Body of pancreas (tissue), 4 donors: ENCODE data around the gene MARCHF3. TPM values are rescaled to one million over a fixed set of nuclear protein-coding genes. Genes with fewer than 3 reads are reported as not detected.
"Not testable (repeated sequence)": the region's sequence is repeated elsewhere in the genome, so short reads cannot be mapped to it uniquely, and the experiment has no call there.

Source experiments
- ATAC-seq: fragments of 150-250 bp; one replicate; pipeline ENCODE4 v1.9.1; 2016
- DNase-seq, 4 donors: peaks; one replicate each; pipeline ENCODE4 v3.0.0-alpha.2; 2019
- H3K27ac ChIP-seq, 4 donors: fragments of 200-600 bp; sonication (generic); 1 replicate in 3 of 4; 2 replicates in 1 of 4; pipeline versions ENCODE4 v1.5.1 to v1.6.1; 2016 to 2019; ENCODE audit warnings: mild to moderate bottlenecking in 1 of 4, mixed read lengths in 1 of 4, moderate library complexity in 1 of 4
- H3K27me3 ChIP-seq, 2 donors: fragments of 200-600 bp; sonication (generic); one replicate each; pipeline ENCODE4 v1.6.0; 2016; ENCODE audit warnings: mild to moderate bottlenecking in 1 of 2
- H3K36me3 ChIP-seq, 2 donors: fragments of 200-600 bp; sonication (generic); replicated peaks in 1 of 2; 2 replicates each; pipeline ENCODE4 v1.5.1; 2016; ENCODE audit warnings: low read depth in 2 of 2; ENCODE audit not compliant: insufficient read depth in 1 of 2
- H3K4me1 ChIP-seq: fragments of 200-600 bp; sonication (generic); one replicate; pipeline ENCODE4 v1.6.0; 2016
- H3K4me3 ChIP-seq, 2 donors: fragments of 200-600 bp; sonication (generic); 1 replicate in 1 of 2; 2 replicates in 1 of 2; pipeline ENCODE4 v1.5.1; 2016 to 2019
- H3K9me3 ChIP-seq, 3 donors: fragments of 200-600 bp; sonication (generic); 1 replicate in 2 of 3; 2 replicates in 1 of 3; pipeline ENCODE4 v1.5.1; 2016
- POLR2A ChIP-seq, 3 donors: fragments of 450-650 bp; IDR thresholded peaks; one replicate each; pipeline ENCODE4 v1.6.1; 2016; ENCODE audit warnings: antibody characterized with exemption in 3 of 3, mild to moderate bottlenecking in 2 of 3
- WGBS, 2 donors: methylation state at CpG; one replicate each; pipeline ENCODE4 v1.1.5; 2017; 5-methylcytosine and 5-hydroxymethylcytosine counted together
- intact Hi-C: fragments of 100-400 bp; cut with DNase I; formaldehyde crosslinking; loops from one replicate; pipeline ENCODE4 v1.15.1; 2023
- total RNA-seq, 2 donors: library from RNA; depleted of rRNA; stranded (reverse); fragments of >200 nt; gene quantifications; one replicate each; pipeline ENCODE4 v1.1.0, GENCODE V29; 2016
- TF ChIP-seq, protein P1 (sequence below), 7 experiments: fragments of 450-650 bp in 4 of 7; fragments of 200-600 bp in 3 of 7; sonication (generic) in 3 of 7; IDR thresholded peaks; one replicate each; pipeline ENCODE4 v1.5.1; 2016 to 2019; ENCODE audit warnings: antibody characterized with exemption in 7 of 7

MARCHF3 gene
- total RNA-seq, 2 donors from 2014 or later, result 2.1 to 8.2 TPM

DNA sequence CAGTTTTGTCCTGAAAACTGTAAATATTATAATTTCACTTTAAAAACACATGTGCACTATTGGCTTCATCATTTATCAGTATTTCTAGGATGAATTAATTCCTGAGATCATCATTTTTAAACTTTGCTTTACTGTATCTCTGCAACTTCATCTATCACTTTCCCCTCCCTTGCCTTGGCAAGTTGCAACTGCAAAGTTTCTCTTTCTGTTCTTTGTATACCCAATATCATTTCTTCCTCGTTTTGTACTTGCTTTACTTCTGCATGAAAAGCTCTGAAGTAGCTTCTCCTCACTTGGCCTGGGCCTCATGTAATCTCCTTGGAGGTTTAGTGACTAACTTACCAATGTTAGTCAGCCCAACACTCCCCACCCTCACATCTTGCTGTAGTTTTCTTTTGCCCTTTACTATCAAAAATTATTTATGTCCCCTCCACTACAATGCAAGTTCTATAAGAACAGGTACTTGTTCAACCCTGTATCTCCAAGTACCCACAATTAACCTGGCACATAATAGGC, 30.2 kb upstream of the MARCHF3 start:
- H3K4me3 ChIP-seq, result no peak overlapping the region
- intact Hi-C loops, result no loop called here
- TF ChIP-seq, protein P1, sequence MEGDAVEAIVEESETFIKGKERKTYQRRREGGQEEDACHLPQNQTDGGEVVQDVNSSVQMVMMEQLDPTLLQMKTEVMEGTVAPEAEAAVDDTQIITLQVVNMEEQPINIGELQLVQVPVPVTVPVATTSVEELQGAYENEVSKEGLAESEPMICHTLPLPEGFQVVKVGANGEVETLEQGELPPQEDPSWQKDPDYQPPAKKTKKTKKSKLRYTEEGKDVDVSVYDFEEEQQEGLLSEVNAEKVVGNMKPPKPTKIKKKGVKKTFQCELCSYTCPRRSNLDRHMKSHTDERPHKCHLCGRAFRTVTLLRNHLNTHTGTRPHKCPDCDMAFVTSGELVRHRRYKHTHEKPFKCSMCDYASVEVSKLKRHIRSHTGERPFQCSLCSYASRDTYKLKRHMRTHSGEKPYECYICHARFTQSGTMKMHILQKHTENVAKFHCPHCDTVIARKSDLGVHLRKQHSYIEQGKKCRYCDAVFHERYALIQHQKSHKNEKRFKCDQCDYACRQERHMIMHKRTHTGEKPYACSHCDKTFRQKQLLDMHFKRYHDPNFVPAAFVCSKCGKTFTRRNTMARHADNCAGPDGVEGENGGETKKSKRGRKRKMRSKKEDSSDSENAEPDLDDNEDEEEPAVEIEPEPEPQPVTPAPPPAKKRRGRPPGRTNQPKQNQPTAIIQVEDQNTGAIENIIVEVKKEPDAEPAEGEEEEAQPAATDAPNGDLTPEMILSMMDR (IDR thresholded peaks at IDR 0.05), result no peak
- TF ChIP-seq POLR2A (IDR thresholded peaks at IDR 0.05), result no peak
- 32 to 46% methylated on average over 1 of the region's 1 CpG for WGBS, 2 donors
- H3K9me3 ChIP-seq, result no peaks in the 10 kb centered on the region
- no peak overlapping the region for H3K27ac ChIP-seq
- no peak for ATAC-seq
- H3K4me1 ChIP-seq, result no peaks in the 10 kb centered on the region
- DNase-seq, result no peak
- no peaks in the 10 kb centered on the region for H3K27me3 ChIP-seq
- peaks cover 0 to 2% of the 10 kb centered on the region in 2 donors for H3K36me3 ChIP-seq

DNA sequence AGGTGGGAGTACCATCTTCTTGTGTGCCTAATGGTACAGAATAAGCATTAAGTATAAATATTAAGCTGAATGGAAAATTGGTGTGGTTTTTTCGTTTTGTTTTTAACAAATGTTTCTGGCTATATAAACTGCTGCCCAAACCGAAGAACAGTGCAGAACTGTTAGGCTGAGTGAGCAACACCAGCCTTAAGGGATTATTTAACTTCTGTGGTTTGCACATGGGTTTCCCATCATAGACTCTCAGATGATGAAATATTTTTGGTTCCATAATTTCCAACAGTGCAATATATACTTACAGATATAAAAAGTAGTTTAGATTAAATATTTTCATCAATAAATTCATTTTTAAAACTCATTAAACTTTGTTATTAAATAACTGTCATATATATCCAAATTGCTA, 26.5 kb upstream of the MARCHF3 start:
- ATAC-seq (no peak), DNase-seq (no peak)
- no peak overlapping the region for H3K27ac ChIP-seq
- H3K4me3 ChIP-seq, result no peak overlapping the region
- H3K27me3 ChIP-seq, result no peaks in the 10 kb centered on the region
- H3K9me3 ChIP-seq, result no peaks in the 10 kb centered on the region
- 56 to 83% methylated on average over 2 of the region's 2 CpGs for WGBS, 2 donors
- no peaks in the 10 kb centered on the region for H3K4me1 ChIP-seq
- H3K36me3 ChIP-seq, result peaks cover 0 to 2% of the 10 kb centered on the region in 2 donors
- TF ChIP-seq, protein P1 (IDR thresholded peaks at IDR 0.05), result no peak
- no peak for TF ChIP-seq POLR2A (IDR thresholded peaks at IDR 0.05)
- intact Hi-C loops, result no loop called here

DNA sequence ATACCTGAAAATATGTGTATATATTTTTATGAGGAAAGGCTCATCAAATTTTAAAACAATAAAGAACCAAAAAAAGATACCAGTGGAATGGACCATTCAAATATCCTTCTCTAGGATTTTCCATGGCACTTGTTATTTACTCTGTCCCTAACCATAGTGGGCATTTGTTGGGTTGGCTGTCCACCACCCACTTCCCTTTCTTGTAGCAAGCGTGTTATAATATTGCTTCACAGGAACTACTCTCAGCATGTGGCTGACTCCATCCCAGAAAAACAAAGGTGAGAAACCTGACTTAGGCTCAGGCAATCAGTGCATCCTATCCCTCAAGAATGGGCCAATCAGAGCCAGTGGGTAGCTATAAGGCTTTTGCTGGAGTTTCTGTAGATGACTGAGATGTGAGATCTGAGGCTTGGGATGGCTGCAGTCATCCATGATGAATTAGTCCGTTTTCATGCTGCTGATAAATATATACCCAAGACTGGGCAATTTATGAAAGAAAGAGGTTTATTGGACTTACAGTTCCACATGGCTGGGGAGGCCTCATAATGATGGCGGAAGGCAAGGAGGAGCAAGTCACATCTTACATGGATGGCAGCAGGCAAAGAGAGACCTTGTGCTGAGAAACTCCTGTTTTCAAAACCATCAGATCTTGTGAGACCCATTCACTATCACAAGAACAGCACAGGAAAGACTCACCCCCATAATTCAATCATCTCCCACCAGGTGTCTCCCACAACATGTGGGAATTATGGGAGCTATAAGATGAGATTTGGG, 25.7 kb upstream of the MARCHF3 start:
- peaks cover 0 to 2% of the 10 kb centered on the region in 2 donors for H3K36me3 ChIP-seq
- ATAC-seq, result no peak
- H3K9me3 ChIP-seq, result no peaks in the 10 kb centered on the region
- TF ChIP-seq, protein P1 (IDR thresholded peaks at IDR 0.05), result no peak
- TF ChIP-seq POLR2A (IDR thresholded peaks at IDR 0.05), result no peak
- no peaks in the 10 kb centered on the region for H3K27me3 ChIP-seq
- no peak overlapping the region for H3K27ac ChIP-seq
- H3K4me3 ChIP-seq, result no peak overlapping the region
- H3K4me1 ChIP-seq, result no peaks in the 10 kb centered on the region
- DNase-seq, result no peak
- intact Hi-C loops, result no loop called here
- WGBS, 2 donors, result 88 to 93% methylated on average over 3 of the region's 3 CpGs

DNA sequence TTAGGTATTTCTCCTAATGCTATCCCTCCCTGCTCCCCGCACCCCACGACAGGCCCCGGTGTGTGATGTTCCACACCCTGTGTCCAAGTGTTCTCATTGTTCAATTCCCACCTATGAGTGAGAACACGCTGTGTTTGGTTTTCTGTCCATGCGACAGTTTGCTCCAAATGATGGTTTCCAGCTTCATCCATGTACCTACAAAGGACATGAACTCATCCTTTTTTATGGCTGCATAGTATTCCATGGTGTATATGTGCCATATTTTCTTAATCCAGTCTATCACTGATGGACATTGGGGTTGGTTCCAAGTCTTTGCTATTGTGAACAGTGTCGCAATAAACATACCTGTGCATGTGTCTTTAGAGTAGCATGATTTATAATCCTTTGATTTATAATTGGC, 23.2 kb upstream of the MARCHF3 start:
- ATAC-seq, H3K27ac ChIP-seq, H3K27me3 ChIP-seq, H3K36me3 ChIP-seq, DNase-seq, H3K4me1 ChIP-seq, intact Hi-C loops, H3K4me3 ChIP-seq, H3K9me3 ChIP-seq: not testable (repeated sequence)
- WGBS, 2 donors, result 100% methylated on average over 6 of the region's 6 CpGs

DNA sequence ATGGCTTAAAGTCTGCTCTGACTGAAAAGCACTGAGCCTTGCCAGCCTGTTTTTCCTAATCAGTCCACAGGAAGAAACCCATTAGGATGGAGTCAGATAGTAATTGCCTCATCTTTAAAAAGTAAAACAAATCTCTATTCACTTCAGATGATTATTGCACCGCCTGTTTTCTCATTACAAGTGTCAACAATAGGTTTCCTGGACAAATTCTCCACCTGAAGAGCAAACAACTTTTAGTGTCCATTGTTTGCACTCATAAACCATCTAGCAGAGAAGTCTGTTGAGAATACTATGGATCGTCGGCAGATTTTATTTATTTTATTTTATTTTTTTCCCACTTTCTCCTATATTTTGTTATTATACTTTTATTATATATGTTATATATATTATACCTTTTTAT, 22.7 kb upstream of the MARCHF3 start:
- Histone ChIP-seq H3K4me3 (no peak overlapping the region), H3K4me1 (no peaks in the 10 kb centered on the region), H3K27me3 (no peaks in the 10 kb centered on the region), H3K36me3 (peaks cover 0 to 2% of the 10 kb centered on the region in 2 donors), H3K27ac (no peak overlapping the region), H3K9me3 (no peaks in the 10 kb centered on the region)
- 85 to 91% methylated on average over 3 of the region's 3 CpGs for WGBS, 2 donors
- intact Hi-C loops, result no loop called here
- TF ChIP-seq POLR2A (IDR thresholded peaks at IDR 0.05), result no peak
- TF ChIP-seq, protein P1 (IDR thresholded peaks at IDR 0.05), result no peak
- no peak for ATAC-seq
- no peak for DNase-seq
